K562 (cell line): Measurements from ENCODE around the gene RNH1. TPM values are rescaled to one million over a fixed set of nuclear protein-coding genes. Genes with fewer than 3 reads are reported as not detected.

Source experiments
- ARID4B ChIP-seq: sonication (generic); formaldehyde crosslinking; IDR thresholded peaks from 2 replicates; pipeline ENCODE4 v1.8.0; 2022; ENCODE audit warnings: mild to moderate bottlenecking, missing genetic modification reagents
- E2F4 ChIP-seq: sonication (generic); formaldehyde crosslinking; IDR thresholded peaks from 2 replicates; pipeline ENCODE4 v1.8.0; 2022; ENCODE audit warnings: mild to moderate bottlenecking, low read depth, missing genetic modification reagents
- E2F6 ChIP-seq, 2 experiments: IDR thresholded peaks; 2 replicates each; pipeline ENCODE4 v1.6.1; 2011; ENCODE audit warnings: borderline replicate concordance in 1 of 2, control low read depth in 1 of 2, low read depth in 1 of 2, low read length in 1 of 2, mild to moderate bottlenecking in 1 of 2, mixed read lengths in 1 of 2, moderate library complexity in 1 of 2; ENCODE audit not compliant: insufficient read depth in 1 of 2, insufficient read length in 1 of 2, poor library complexity in 1 of 2, severe bottlenecking in 1 of 2; ENCODE audit errors: extremely low read depth in 1 of 2
- PHTF2 ChIP-seq: fragments of 250-450 bp; sonication (Bioruptor Pico); IDR thresholded peaks from 2 replicates; pipeline ENCODE4 v1.5.0; 2021; ENCODE audit warnings: mild to moderate bottlenecking
- RBBP5 ChIP-seq: fragments of 200-600 bp; sonication (generic); IDR thresholded peaks from 2 replicates; pipeline ENCODE4 v1.6.1; 2012; ENCODE audit warnings: borderline replicate concordance, mild to moderate bottlenecking, low read length, control low read depth, inconsistent platforms; ENCODE audit not compliant: insufficient read depth, poor library complexity, severe bottlenecking
- ZNF143 ChIP-seq: sonication (generic); formaldehyde crosslinking; IDR thresholded peaks from 2 replicates; pipeline ENCODE4 v1.9.0; 2022; ENCODE audit warnings: mild to moderate bottlenecking, missing genetic modification reagents
- ZNF431 ChIP-seq: sonication (generic); formaldehyde crosslinking; IDR thresholded peaks from 2 replicates; pipeline ENCODE4 v1.8.0; 2022; ENCODE audit warnings: mild to moderate bottlenecking, missing genetic modification reagents
- polyA plus RNA-seq, 8 experiments: library from polyadenylated mRNA; depleted of rRNA in 4 of 8; stranded (reverse) in 5 of 8; unstranded in 3 of 8; fragments of >200 nt; fragmentation: Nextera tagmentation in 2 of 8; fragmentation: Illumina TruSeq in 1 of 8; extraction: Ambion mirVana in 2 of 8; extraction: Trizol in 1 of 8; gene quantifications; 2 replicates each; pipeline versions ENCODE4 v1.2.1 to v1.2.3, GENCODE V29; 2011 to 2014; ENCODE audit warnings: inconsistent platforms in 1 of 8, missing spikeins in 1 of 8
- total RNA-seq, 7 experiments: library from RNA; depleted of rRNA in 6 of 7; stranded (reverse); fragments of >200 nt in 6 of 7; fragmentation: Illumina TruSeq in 2 of 7; extraction: Trizol in 2 of 7; gene quantifications; 2 replicates each; pipeline versions ENCODE4 v1.2.1 to v1.2.3, GENCODE V29; 2011 to 2021; ENCODE audit warnings: low replicate concordance in 1 of 7
- TF ChIP-seq, protein P1 (sequence below): fragments of 450-650 bp; formaldehyde crosslinking; IDR thresholded peaks from 2 replicates; pipeline ENCODE4 v1.4.0; 2022; ENCODE audit warnings: mild to moderate bottlenecking, moderate library complexity
- TF ChIP-seq, protein P2 (sequence below), 3 experiments: fragments of 200-800 bp in 1 of 3; sonication (Bioruptor generic) in 1 of 3; sonication (generic) in 1 of 3; formaldehyde crosslinking in 1 of 3; IDR thresholded peaks; 2 replicates each; pipeline versions ENCODE4 v1.6.1 to v1.8.0; 2016 to 2022; ENCODE audit warnings: mild to moderate bottlenecking in 2 of 3, missing compliant biosample characterization in 2 of 3, missing genetic modification characterization in 2 of 3, missing genetic modification reagents in 1 of 3
- TF ChIP-seq, protein P3 (sequence below): sonication (generic); formaldehyde crosslinking; IDR thresholded peaks from 2 replicates; pipeline ENCODE4 v1.8.0; 2022; ENCODE audit warnings: mild to moderate bottlenecking, missing genetic modification reagents, borderline replicate concordance
- TF ChIP-seq, protein P4 (sequence below): sonication (generic); formaldehyde crosslinking; IDR thresholded peaks from 2 replicates; pipeline ENCODE4 v1.8.0; 2023; ENCODE audit warnings: mild to moderate bottlenecking, missing genetic modification reagents

RNH1 gene
- total and polyA plus RNA-seq, 9 of the 15 experiments (the other 6 are each of a cell fraction or from before 2014, with no cell fraction given) = 2.5 to 160 (median 44.3) TPM

- TF ChIP-seq, protein P1, sequence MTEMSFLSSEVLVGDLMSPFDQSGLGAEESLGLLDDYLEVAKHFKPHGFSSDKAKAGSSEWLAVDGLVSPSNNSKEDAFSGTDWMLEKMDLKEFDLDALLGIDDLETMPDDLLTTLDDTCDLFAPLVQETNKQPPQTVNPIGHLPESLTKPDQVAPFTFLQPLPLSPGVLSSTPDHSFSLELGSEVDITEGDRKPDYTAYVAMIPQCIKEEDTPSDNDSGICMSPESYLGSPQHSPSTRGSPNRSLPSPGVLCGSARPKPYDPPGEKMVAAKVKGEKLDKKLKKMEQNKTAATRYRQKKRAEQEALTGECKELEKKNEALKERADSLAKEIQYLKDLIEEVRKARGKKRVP (CRISPR knock-in tag) = no peak
- TF ChIP-seq ARID4B (CRISPR knock-in tag) (no peak), PHTF2 (no peak), E2F4 (CRISPR knock-in tag) (peak; percentile 67; the same call in 1 of the 2 replicates), ZNF143 (CRISPR knock-in tag) (peak; percentile 26; the same call in 1 of the 2 replicates), ZNF431 (CRISPR knock-in tag) (peak; percentile 32; the same call in 1 of the 2 replicates), RBBP5 (no peak), E2F6 (IDR thresholded peaks at IDR 0.05; ENCODE audit: borderline replicate concordance in 1 of 2, extremely low read depth in 1 of 2, insufficient read depth in 1 of 2, insufficient read length in 1 of 2, low read depth in 1 of 2, low read length in 1 of 2, poor library complexity in 1 of 2, severe bottlenecking in 1 of 2) (peak; percentile 46 to 78)
- TF ChIP-seq, protein P2, sequence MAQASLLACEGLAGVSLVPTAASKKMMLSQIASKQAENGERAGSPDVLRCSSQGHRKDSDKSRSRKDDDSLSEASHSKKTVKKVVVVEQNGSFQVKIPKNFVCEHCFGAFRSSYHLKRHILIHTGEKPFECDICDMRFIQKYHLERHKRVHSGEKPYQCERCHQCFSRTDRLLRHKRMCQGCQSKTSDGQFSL (CRISPR knock-in tag; IDR thresholded peaks at IDR 0.05) = peak; percentile 12; the same call in 1 of the 2 replicates
- TF ChIP-seq, protein P2 (tag; IDR thresholded peaks at IDR 0.05) = no peak
- TF ChIP-seq, protein P3, sequence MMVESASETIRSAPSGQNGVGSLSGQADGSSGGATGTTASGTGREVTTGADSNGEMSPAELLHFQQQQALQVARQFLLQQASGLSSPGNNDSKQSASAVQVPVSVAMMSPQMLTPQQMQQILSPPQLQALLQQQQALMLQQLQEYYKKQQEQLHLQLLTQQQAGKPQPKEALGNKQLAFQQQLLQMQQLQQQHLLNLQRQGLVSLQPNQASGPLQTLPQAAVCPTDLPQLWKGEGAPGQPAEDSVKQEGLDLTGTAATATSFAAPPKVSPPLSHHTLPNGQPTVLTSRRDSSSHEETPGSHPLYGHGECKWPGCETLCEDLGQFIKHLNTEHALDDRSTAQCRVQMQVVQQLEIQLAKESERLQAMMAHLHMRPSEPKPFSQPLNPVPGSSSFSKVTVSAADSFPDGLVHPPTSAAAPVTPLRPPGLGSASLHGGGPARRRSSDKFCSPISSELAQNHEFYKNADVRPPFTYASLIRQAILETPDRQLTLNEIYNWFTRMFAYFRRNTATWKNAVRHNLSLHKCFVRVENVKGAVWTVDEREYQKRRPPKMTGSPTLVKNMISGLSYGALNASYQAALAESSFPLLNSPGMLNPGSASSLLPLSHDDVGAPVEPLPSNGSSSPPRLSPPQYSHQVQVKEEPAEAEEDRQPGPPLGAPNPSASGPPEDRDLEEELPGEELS = peak; percentile 81; the same call in 1 of the 2 replicates
- TF ChIP-seq, protein P4, sequence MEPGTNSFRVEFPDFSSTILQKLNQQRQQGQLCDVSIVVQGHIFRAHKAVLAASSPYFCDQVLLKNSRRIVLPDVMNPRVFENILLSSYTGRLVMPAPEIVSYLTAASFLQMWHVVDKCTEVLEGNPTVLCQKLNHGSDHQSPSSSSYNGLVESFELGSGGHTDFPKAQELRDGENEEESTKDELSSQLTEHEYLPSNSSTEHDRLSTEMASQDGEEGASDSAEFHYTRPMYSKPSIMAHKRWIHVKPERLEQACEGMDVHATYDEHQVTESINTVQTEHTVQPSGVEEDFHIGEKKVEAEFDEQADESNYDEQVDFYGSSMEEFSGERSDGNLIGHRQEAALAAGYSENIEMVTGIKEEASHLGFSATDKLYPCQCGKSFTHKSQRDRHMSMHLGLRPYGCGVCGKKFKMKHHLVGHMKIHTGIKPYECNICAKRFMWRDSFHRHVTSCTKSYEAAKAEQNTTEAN (CRISPR knock-in tag) = peak; percentile 97
These were observed 10.0 kb downstream of the RNH1 start (continued) for GRCh38 chr11:496834-497564.
